GM19468 (cell line): ENCODE data around the gene PAQR7.

Experiments
- ATAC-seq: cut with Tn5 transposase; IDR thresholded peaks from one replicate; pipeline ENCODE4 v1.9.1; 2021; ENCODE audit warnings: mild to moderate bottlenecking, moderate library complexity, moderate number of reproducible peaks; ENCODE audit not compliant: unreplicated experiment; ENCODE audit errors: extremely low read depth

The PAQR7 gene

GRCh38 chr1:25903986-25904385 is 28.5 kb upstream of the PAQR7 start:
- no peak for ATAC-seq

- ATAC-seq, result no peak
Observed at GRCh38 chr1:25902462-25902861, 27.0 kb upstream of the PAQR7 start.

- no peak for ATAC-seq
Observed at GRCh38 chr1:25900219-25900618, 24.7 kb upstream of the PAQR7 start.

- ATAC-seq, result no peak
Observed at GRCh38 chr1:25899792-25900191, 24.3 kb upstream of the PAQR7 start.

- no peak for ATAC-seq
Observed at GRCh38 chr1:25898223-25899015, 22.9 kb upstream of the PAQR7 start.

- no peak for ATAC-seq
Observed at GRCh38 chr1:25897754-25898153, 22.2 kb upstream of the PAQR7 start.

- ATAC-seq, result no peak
Observed at GRCh38 chr1:25896266-25896665, 20.8 kb upstream of the PAQR7 start.

- ATAC-seq, result no peak
Observed at GRCh38 chr1:25895365-25895990, 20.0 kb upstream of the PAQR7 start.

- ATAC-seq, result no peak
Observed at GRCh38 chr1:25893116-25893515, 17.6 kb upstream of the PAQR7 start.

GRCh38 chr1:25891606-25892005 is 16.1 kb upstream of the PAQR7 start:
- ATAC-seq, result no peak

- no peak for ATAC-seq
Observed at GRCh38 chr1:25890239-25891034, 14.9 kb upstream of the PAQR7 start.

GRCh38 chr1:25889470-25889869 is 14.0 kb upstream of the PAQR7 start:
- no peak for ATAC-seq

GRCh38 chr1:25888426-25888987 is 13.0 kb upstream of the PAQR7 start:
- ATAC-seq, result no peak

- no peak for ATAC-seq
Observed at GRCh38 chr1:25885602-25886001, 10.1 kb upstream of the PAQR7 start.

GRCh38 chr1:25881266-25881665 is 5.8 kb upstream of the PAQR7 start:
- ATAC-seq, result no peak

- ATAC-seq, result no peak
Observed at GRCh38 chr1:25880518-25880917, 5.0 kb upstream of the PAQR7 start.

GRCh38 chr1:25879675-25880074 is 4.2 kb upstream of the PAQR7 start:
- ATAC-seq, result no peak

- no peak for ATAC-seq
Observed at GRCh38 chr1:25878690-25879089, 3.2 kb upstream of the PAQR7 start.

GRCh38 chr1:25877155-25877554 is 1.6 kb upstream of the PAQR7 start:
- no peak for ATAC-seq

- no peak for ATAC-seq
Observed at GRCh38 chr1:25876693-25877077, 1.2 kb upstream of the PAQR7 start.
